Ascending aorta (tissue), 2 donors: ENCODE measurements around the gene ATP6V1B1. TPM values are rescaled to one million over a fixed set of nuclear protein-coding genes. Genes with fewer than 3 reads are reported as not detected.
"Not testable (repeated sequence)": the region's sequence is repeated elsewhere in the genome, so short reads cannot be mapped to it uniquely, and the experiment has no call there.

Experiments used
- DNase-seq, 2 donors: peaks; one replicate each; pipeline ENCODE4 v3.0.0-alpha.2; 2019; ENCODE audit warnings: low spot score in 2 of 2
- H3K27ac ChIP-seq, 2 donors: fragments of 200-600 bp; sonication (generic); one replicate each; pipeline ENCODE4 v1.5.1; 2016 to 2017; ENCODE audit warnings: mild to moderate bottlenecking in 1 of 2
- H3K27me3 ChIP-seq: fragments of 200-600 bp; sonication (generic); one replicate; pipeline ENCODE4 v1.5.1; 2017
- H3K36me3 ChIP-seq, 2 donors: fragments of 200-600 bp; sonication (generic); one replicate each; pipeline ENCODE4 v1.5.1; 2016
- H3K4me1 ChIP-seq, 2 donors: fragments of 200-600 bp; sonication (generic); one replicate each; pipeline ENCODE4 v1.5.1; 2016 to 2017; ENCODE audit warnings: mild to moderate bottlenecking in 1 of 2
- H3K4me3 ChIP-seq, 2 donors: fragments of 200-600 bp; sonication (generic); one replicate each; pipeline ENCODE4 v1.5.1; 2016 to 2017; ENCODE audit warnings: mild to moderate bottlenecking in 1 of 2
- H3K9me3 ChIP-seq, 2 donors: fragments of 200-600 bp; sonication (generic); one replicate each; pipeline ENCODE4 v1.5.1; 2016
- CTCF ChIP-seq, 3 experiments: fragments of 200-600 bp in 2 of 3; fragments of 450-650 bp in 1 of 3; sonication (generic) in 2 of 3; IDR thresholded peaks; one replicate each; pipeline ENCODE4 v1.5.1; 2016 to 2019; ENCODE audit warnings: antibody characterized with exemption in 3 of 3, mild to moderate bottlenecking in 1 of 3, moderate library complexity in 1 of 3
- intact Hi-C: fragments of 100-400 bp; cut with DNase I; formaldehyde crosslinking; loops from one replicate; pipeline ENCODE4 v1.15.1; 2023
- total RNA-seq: library from RNA; depleted of rRNA; stranded (reverse); fragments of >200 nt; gene quantifications from one replicate; pipeline ENCODE4 v1.1.0, GENCODE V29; 2016

ATP6V1B1 gene
- total RNA-seq, 1 donor from 2014 or later = not detected

DNA sequence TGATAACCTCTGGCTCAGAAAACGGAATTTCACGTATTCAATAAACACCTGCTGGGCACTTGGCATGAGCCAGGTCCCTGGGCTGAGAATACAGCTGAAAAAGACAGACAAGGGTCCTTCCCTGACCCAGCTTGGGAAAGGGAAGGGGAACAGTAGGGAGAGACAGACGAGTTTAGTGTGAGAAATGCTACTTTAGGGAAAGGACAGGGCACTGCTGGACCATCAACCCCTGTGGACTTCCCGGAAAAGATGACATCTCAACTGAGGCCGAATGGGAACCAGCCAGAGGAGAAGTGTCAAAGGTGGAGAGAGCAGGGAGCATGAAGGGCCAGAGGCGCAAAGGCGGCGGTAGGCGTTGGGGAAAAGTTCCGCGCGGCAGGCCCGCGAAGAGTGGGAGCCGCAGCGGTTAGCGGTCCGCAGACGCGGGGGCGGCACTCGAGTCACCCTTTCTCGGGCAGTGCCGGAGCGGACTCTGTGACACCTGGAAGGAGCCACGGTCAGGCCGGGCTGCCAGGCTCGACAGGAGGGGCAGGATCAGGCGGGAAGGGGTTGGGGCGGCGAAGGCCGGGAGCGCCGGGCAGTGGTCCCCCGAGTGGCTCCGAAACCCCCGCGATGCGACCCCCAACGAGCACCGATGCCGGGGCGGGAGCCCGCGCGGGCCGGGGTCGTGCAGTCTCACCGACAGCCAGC lies 58.5 kb downstream of the ATP6V1B1 start:
- H3K36me3 ChIP-seq = peaks cover 16 to 25% of the 10 kb centered on the region in 2 donors
- intact Hi-C loops = loop anchor here (1.0 to 10.0 kb wide), 4 partner anchors 17 to 699 kb away; partner anchors contain the start of genes MCEE, MPHOSPH10, NAGK and SNRPG

GRCh38 chr2:70994699-70995425 lies 59.2 kb downstream of the ATP6V1B1 start, which contains the start of gene TEX261:
Gene TEX261 (minus strand): TSS chr2:70994873. CDS start chr2:70994757, 116 bp downstream.
- DNase-seq = peak; percentile 46 to 95
- TF ChIP-seq CTCF (IDR thresholded peaks at IDR 0.05) = peak; percentile 56 to 73 (median 60)
- Histone ChIP-seq H3K27me3 (no peaks in the 10 kb centered on the region), H3K4me1 (peaks cover 2 to 17% of the 10 kb centered on the region in 2 donors), H3K27ac (peak within 1 kb of the TSS; percentile 84 to 92), H3K4me3 (peak within 1 kb of the TSS; percentile 84 to 95), H3K36me3 (peaks cover 9 to 22% of the 10 kb centered on the region in 2 donors), H3K9me3 (no peaks in the 10 kb centered on the region)
- intact Hi-C loops = loop anchor here (1.0 to 10.0 kb wide), 4 partner anchors 18 to 700 kb away; partner anchors contain the start of genes MCEE, MPHOSPH10, NAGK and SNRPG

More for the DNA sequence above, 58.5 kb downstream of the ATP6V1B1 start:
- Histone ChIP-seq H3K27ac (peak overlapping the region; percentile 84 to 92), H3K9me3 (no peaks in the 10 kb centered on the region), H3K4me3 (peak overlapping the region; percentile 84 to 95), H3K27me3 (no peaks in the 10 kb centered on the region), H3K4me1 (peaks cover 2 to 17% of the 10 kb centered on the region in 2 donors)
- DNase-seq = peak in 1 of 2 donors; percentile 67
- no peak for TF ChIP-seq CTCF (IDR thresholded peaks at IDR 0.05)

DNA sequence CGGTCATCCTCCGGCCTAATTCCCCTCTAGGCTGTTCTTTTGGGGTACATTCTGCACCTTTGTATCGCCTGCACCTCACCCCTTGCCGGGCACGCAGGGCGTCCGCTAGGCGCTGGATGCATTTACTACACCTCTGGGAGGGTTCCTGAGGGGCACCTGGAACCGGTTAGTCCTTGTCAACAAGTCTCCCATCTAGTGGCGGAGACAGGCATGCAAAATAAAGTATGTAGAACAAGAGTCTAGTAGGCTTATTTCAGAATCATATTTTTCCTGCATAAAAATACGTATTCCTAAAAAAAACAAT lies 59.7 kb downstream of the ATP6V1B1 start:
- Histone ChIP-seq H3K4me1 (peaks cover 2 to 17% of the 10 kb centered on the region in 2 donors), H3K36me3 (peaks cover 5 to 17% of the 10 kb centered on the region in 2 donors), H3K27me3 (no peaks in the 10 kb centered on the region), H3K9me3 (no peaks in the 10 kb centered on the region), H3K4me3 (peak overlapping the region; percentile 84 to 95), H3K27ac (no peak overlapping the region)
- intact Hi-C loops = loop anchor here (2.0 to 10.0 kb wide), 3 partner anchors 73 to 701 kb away; partner anchors contain the start of genes MCEE, MPHOSPH10, NAGK and SNRPG
- TF ChIP-seq CTCF (IDR thresholded peaks at IDR 0.05) = peak in 2 of 3 experiments; percentile 6 to 32
- peak in 1 of 2 donors; percentile 70 for DNase-seq

GRCh38 chr2:70998885-70999284 lies 63.2 kb downstream of the ATP6V1B1 start:
- intact Hi-C loops = loop anchor here (10.0 kb wide), 1 partner anchor 704 kb away; the partner anchor contains the start of gene SNRPG
- not testable (repeated sequence) for H3K4me3 ChIP-seq, H3K36me3 ChIP-seq, H3K27me3 ChIP-seq, H3K27ac ChIP-seq, H3K9me3 ChIP-seq, H3K4me1 ChIP-seq
- DNase-seq = peak in 1 of 2 donors; percentile 30

DNA sequence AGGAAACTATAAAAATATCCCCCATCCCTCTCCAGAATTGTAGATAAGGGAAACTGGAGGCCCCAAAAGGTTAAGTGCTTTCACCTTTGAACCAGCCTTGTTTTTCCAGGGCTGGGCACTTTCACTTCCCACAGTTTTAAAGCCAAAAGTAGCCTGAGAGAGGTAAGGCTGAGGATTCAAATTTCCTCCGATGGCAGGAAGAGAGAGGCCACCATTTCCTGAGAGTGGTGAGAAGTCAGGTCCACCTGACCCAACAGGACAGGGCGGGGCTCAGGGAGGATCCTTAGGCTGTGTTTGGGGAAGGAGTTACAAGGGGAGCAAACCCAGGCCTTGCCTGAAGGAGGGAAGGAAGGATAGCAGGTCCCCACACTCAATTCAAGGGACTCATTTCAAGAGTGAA lies 63.7 kb downstream of the ATP6V1B1 start:
- intact Hi-C loops = loop anchor here (10.0 kb wide), 1 partner anchor 705 kb away; the partner anchor contains the start of gene SNRPG
- H3K4me3 ChIP-seq = no peak overlapping the region

GRCh38 chr2:70999931-71000330 lies 64.2 kb downstream of the ATP6V1B1 start:
- DNase-seq = peak in 1 of 2 donors; percentile 41
- not testable (repeated sequence) for H3K9me3 ChIP-seq, H3K36me3 ChIP-seq, H3K4me3 ChIP-seq, H3K4me1 ChIP-seq, H3K27ac ChIP-seq, H3K27me3 ChIP-seq
- intact Hi-C loops = loop anchor here (5.0 to 10.0 kb wide), 2 partner anchors 128 to 705 kb away; partner anchors contain the start of gene SNRPG

More for the DNA sequence above, 63.7 kb downstream of the ATP6V1B1 start:
- no peaks in the 10 kb centered on the region for H3K36me3 ChIP-seq
- peaks cover 0 to 3% of the 10 kb centered on the region in 2 donors for H3K4me1 ChIP-seq
- H3K27me3 ChIP-seq = no peaks in the 10 kb centered on the region
- DNase-seq = peak in 1 of 2 donors; percentile 48
- H3K9me3 ChIP-seq = no peaks in the 10 kb centered on the region
- H3K27ac ChIP-seq = no peak overlapping the region
- no peak for TF ChIP-seq CTCF (IDR thresholded peaks at IDR 0.05)
